ENCODE data around the gene TRAPPC6A.

TRAPPC6A gene

GRCh38 chr19:45118106-45118505 lies 59.9 kb downstream of the TRAPPC6A start:
- in situ Hi-C loops (cut with MboI; ENCODE audit: low pct_unique_long_range_greater_than_20kb, low sequenced_read_pairs, unreplicated experiment): no loop called here
- TF ChIP-seq, protein P1, sequence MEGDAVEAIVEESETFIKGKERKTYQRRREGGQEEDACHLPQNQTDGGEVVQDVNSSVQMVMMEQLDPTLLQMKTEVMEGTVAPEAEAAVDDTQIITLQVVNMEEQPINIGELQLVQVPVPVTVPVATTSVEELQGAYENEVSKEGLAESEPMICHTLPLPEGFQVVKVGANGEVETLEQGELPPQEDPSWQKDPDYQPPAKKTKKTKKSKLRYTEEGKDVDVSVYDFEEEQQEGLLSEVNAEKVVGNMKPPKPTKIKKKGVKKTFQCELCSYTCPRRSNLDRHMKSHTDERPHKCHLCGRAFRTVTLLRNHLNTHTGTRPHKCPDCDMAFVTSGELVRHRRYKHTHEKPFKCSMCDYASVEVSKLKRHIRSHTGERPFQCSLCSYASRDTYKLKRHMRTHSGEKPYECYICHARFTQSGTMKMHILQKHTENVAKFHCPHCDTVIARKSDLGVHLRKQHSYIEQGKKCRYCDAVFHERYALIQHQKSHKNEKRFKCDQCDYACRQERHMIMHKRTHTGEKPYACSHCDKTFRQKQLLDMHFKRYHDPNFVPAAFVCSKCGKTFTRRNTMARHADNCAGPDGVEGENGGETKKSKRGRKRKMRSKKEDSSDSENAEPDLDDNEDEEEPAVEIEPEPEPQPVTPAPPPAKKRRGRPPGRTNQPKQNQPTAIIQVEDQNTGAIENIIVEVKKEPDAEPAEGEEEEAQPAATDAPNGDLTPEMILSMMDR (IDR thresholded peaks at IDR 0.05; ENCODE audit: extremely low read depth, insufficient read depth, missing control alignments): no peak
- DNase-seq (ENCODE audit: low spot score): no peak

- no peak for DNase-seq (ENCODE audit: low spot score)
- TF ChIP-seq, protein P1 (IDR thresholded peaks at IDR 0.05; ENCODE audit: extremely low read depth, insufficient read depth, missing control alignments): no peak
- in situ Hi-C loops (cut with MboI; ENCODE audit: low pct_unique_long_range_greater_than_20kb, low sequenced_read_pairs, unreplicated experiment): no loop called here
Observed at GRCh38 chr19:45117671-45118070, 60.4 kb downstream of the TRAPPC6A start.

GRCh38 chr19:45117167-45117594 lies 60.9 kb downstream of the TRAPPC6A start:
- peak; percentile 67 for DNase-seq (ENCODE audit: low spot score)
- in situ Hi-C loops (cut with MboI; ENCODE audit: low pct_unique_long_range_greater_than_20kb, low sequenced_read_pairs, unreplicated experiment): no loop called here
- TF ChIP-seq, protein P1 (IDR thresholded peaks at IDR 0.05; ENCODE audit: extremely low read depth, insufficient read depth, missing control alignments): no peak

- TF ChIP-seq, protein P1 (IDR thresholded peaks at IDR 0.05; ENCODE audit: extremely low read depth, insufficient read depth, missing control alignments): no peak
- no peak for DNase-seq (ENCODE audit: low spot score)
- in situ Hi-C loops (cut with MboI; ENCODE audit: low pct_unique_long_range_greater_than_20kb, low sequenced_read_pairs, unreplicated experiment): no loop called here
Observed at GRCh38 chr19:45115809-45116615, 62.0 kb downstream of the TRAPPC6A start.

- in situ Hi-C loops (cut with MboI; ENCODE audit: low pct_unique_long_range_greater_than_20kb, low sequenced_read_pairs, unreplicated experiment): no loop called here
- TF ChIP-seq, protein P1 (IDR thresholded peaks at IDR 0.05; ENCODE audit: extremely low read depth, insufficient read depth, missing control alignments): no peak
- DNase-seq (ENCODE audit: low spot score): no peak
Observed at GRCh38 chr19:45114116-45114515, 63.9 kb downstream of the TRAPPC6A start.

GRCh38 chr19:45113628-45114027 lies 64.4 kb downstream of the TRAPPC6A start:
- TF ChIP-seq, protein P1 (IDR thresholded peaks at IDR 0.05; ENCODE audit: extremely low read depth, insufficient read depth, missing control alignments): no peak
- in situ Hi-C loops (cut with MboI; ENCODE audit: low pct_unique_long_range_greater_than_20kb, low sequenced_read_pairs, unreplicated experiment): no loop called here
- no peak for DNase-seq (ENCODE audit: low spot score)

All from GM13977 (cell line).